K562 (cell line): ENCODE data around the gene ING5. TPM values are rescaled to one million over a fixed set of nuclear protein-coding genes. Genes with fewer than 3 reads are reported as not detected.

Experiments used
- ATAC-seq: fragments of 200-7000 bp; cut with Tn5 transposase; 3 replicates; pipeline ENCODE4 v1.9.1; 2020; ENCODE audit warnings: moderate library complexity
- BruUV-seq: library from RNA; stranded (reverse); fragments of 400-500 nt; replicated peaks from 2 replicates; lab custom pipeline; 2021; lab: Mats Ljungman, UMichigan
- CTCF ChIA-PET: fragments of 300-600 bp; formaldehyde crosslinking; extraction: SDS; loops from one replicate; lab custom pipeline; 2021; ENCODE audit warnings: low intra/inter-chr PET ratio; lab: Yijun Ruan, JAX
- POLR2A ChIA-PET: fragments of 300-600, 350-650 bp; sonication (Branson Sonifier 250); formaldehyde crosslinking; extraction: SDS; loops from one replicate; lab custom pipeline; 2021; ENCODE audit warnings: antibody characterized with exemption, inconsistent platforms; lab: Yijun Ruan, JAX
- DNase-seq, 4 experiments: peaks; one replicate each; pipeline versions ENCODE4 v3.0.0 to v3.0.0-alpha.2; 2011 to 2018; ENCODE audit warnings: low spot score in 3 of 4, mixed read lengths in 3 of 4; ENCODE audit errors: extremely low read depth in 1 of 4
- FAIRE-seq: peaks from 2 replicates; lab custom pipeline; 2011; peaks lifted over from hg19 to GRCh38; lab: Jason Lieb, UNC
- H2AFZ ChIP-seq: 2 replicates; pipeline ENCODE4 v1.6.0; 2011; ENCODE audit warnings: low read depth, low read length, control low read depth, inconsistent platforms
- H3K27ac ChIP-seq: fragments of 200-600 bp; 3 replicates; pipeline ENCODE4 v1.8.0; 2011; ENCODE audit warnings: low read depth, mild to moderate bottlenecking, control low read depth, inconsistent platforms, low read length, moderate library complexity, mixed read lengths; ENCODE audit errors: extremely low read depth
- H3K27me3 ChIP-seq, 2 experiments: fragments of 300-600 bp in 1 of 2; 2 replicates in 1 of 2; 3 replicates in 1 of 2; pipeline versions ENCODE4 v1.6.0 to v1.8.0; 2011; ENCODE audit warnings: inconsistent platforms in 2 of 2, low read length in 2 of 2, mild to moderate bottlenecking in 1 of 2, mixed read lengths in 1 of 2, moderate library complexity in 1 of 2; ENCODE audit not compliant: control insufficient read depth in 2 of 2, insufficient read depth in 2 of 2
- H3K36me3 ChIP-seq: fragments of 300-600 bp; 3 replicates; pipeline ENCODE4 v1.8.0; 2011; ENCODE audit warnings: mild to moderate bottlenecking, low read length, inconsistent platforms; ENCODE audit not compliant: control insufficient read depth, insufficient read depth
- H3K4me1 ChIP-seq, 2 experiments: fragments of 200-600 bp in 1 of 2; replicated peaks in 1 of 2; 2 replicates in 1 of 2; 3 replicates in 1 of 2; pipeline versions ENCODE4 v1.5.1 to v1.8.0; 2011; ENCODE audit warnings: inconsistent platforms in 2 of 2, low read length in 2 of 2, mild to moderate bottlenecking in 1 of 2, mixed read lengths in 1 of 2, moderate library complexity in 1 of 2; ENCODE audit not compliant: control insufficient read depth in 2 of 2, insufficient read depth in 2 of 2
- H3K4me2 ChIP-seq: 2 replicates; pipeline ENCODE4 v1.6.1; 2011; ENCODE audit warnings: low read length, control low read depth, inconsistent platforms, mixed read lengths; ENCODE audit not compliant: insufficient read depth
- H3K4me3 ChIP-seq: fragments of 200-600 bp; sonication (generic), shearing (Covaris generic); 2 replicates; pipeline ENCODE4 v1.5.1; 2016; ENCODE audit warnings: control low read depth, inconsistent platforms
- H3K79me2 ChIP-seq: fragments of 200-600 bp; 3 replicates; pipeline ENCODE4 v1.8.0; 2011; ENCODE audit warnings: low read length, inconsistent platforms; ENCODE audit not compliant: control insufficient read depth, insufficient read depth
- H3K9ac ChIP-seq, 2 experiments: 2 replicates each; pipeline versions ENCODE4 v1.6.0 to v1.6.1; 2011; ENCODE audit warnings: low read depth in 2 of 2, low read length in 2 of 2, control low read depth in 1 of 2, inconsistent platforms in 1 of 2, mild to moderate bottlenecking in 1 of 2, mixed read lengths in 1 of 2; ENCODE audit not compliant: insufficient read depth in 1 of 2
- H3K9me1 ChIP-seq: one replicate; pipeline ENCODE4 v1.6.0; 2011; ENCODE audit warnings: inconsistent platforms, mild to moderate bottlenecking, low read length, moderate library complexity; ENCODE audit not compliant: control insufficient read depth, insufficient read depth
- H3K9me3 ChIP-seq: replicated peaks from 2 replicates; pipeline ENCODE4 v1.5.1; 2011; ENCODE audit warnings: low read depth, low read length, inconsistent platforms; ENCODE audit not compliant: control insufficient read depth, insufficient read depth
- H4K20me1 ChIP-seq: replicated peaks from 2 replicates; pipeline ENCODE4 v1.6.1; 2011; ENCODE audit warnings: low read length, inconsistent platforms, mixed read lengths; ENCODE audit not compliant: control insufficient read depth, insufficient read depth
- CHCHD3 ChIP-seq: fragments of 250-450 bp; sonication (Bioruptor Pico); IDR thresholded peaks from 2 replicates; pipeline ENCODE4 v2.1.2; 2022; ENCODE audit warnings: mild to moderate bottlenecking
- ZBTB1 ChIP-seq: sonication (generic); formaldehyde crosslinking; IDR thresholded peaks from 2 replicates; pipeline ENCODE4 v1.8.1; 2023; ENCODE audit warnings: missing genetic modification reagents, low read depth, mild to moderate bottlenecking, borderline replicate concordance
- ZC3H11A ChIP-seq: IDR thresholded peaks from 2 replicates; pipeline ENCODE4 v1.6.1; 2012; ENCODE audit warnings: low read depth, low read length, improper control_type of control experiment
- ZC3H4 ChIP-seq: sonication (generic); formaldehyde crosslinking; IDR thresholded peaks from 2 replicates; pipeline ENCODE4 v1.9.0; 2021; ENCODE audit warnings: missing genetic modification reagents, borderline replicate concordance
- whole genome bisulfite sequencing: fragments of 100-300 bp; shearing (Covaris generic); methylation state at CpG from one replicate; pipeline ENCODE4 v1.1.6; 2016; ENCODE audit warnings: low coverage, mixed read lengths; ENCODE audit not compliant: insufficient coverage; ENCODE audit errors: missing lambda C conversion rate; 5-methylcytosine and 5-hydroxymethylcytosine counted together
- in situ Hi-C: fragments of 300-500 bp; cut with MboI; formaldehyde crosslinking; loops from 4 replicates; pipeline ENCODE4 v1.15.0; 2018; ENCODE audit warnings: inconsistent platforms, mixed read lengths
- intact Hi-C: fragments of 100-400 bp; cut with micrococcal nuclease; formaldehyde crosslinking; loops from 2 replicates; pipeline ENCODE4 v1.14.2; 2022
- polyA plus RNA-seq, 8 experiments: library from polyadenylated mRNA; depleted of rRNA in 4 of 8; stranded (reverse) in 5 of 8; unstranded in 3 of 8; fragments of >200 nt; fragmentation: Nextera tagmentation in 2 of 8; fragmentation: Illumina TruSeq in 1 of 8; extraction: Ambion mirVana in 2 of 8; extraction: Trizol in 1 of 8; gene quantifications; 2 replicates each; pipeline versions ENCODE4 v1.2.1 to v1.2.3, GENCODE V29; 2011 to 2014; ENCODE audit warnings: inconsistent platforms in 1 of 8, missing spikeins in 1 of 8
- total RNA-seq, 7 experiments: library from RNA; depleted of rRNA in 6 of 7; stranded (reverse); fragments of >200 nt in 6 of 7; fragmentation: Illumina TruSeq in 2 of 7; extraction: Trizol in 2 of 7; gene quantifications; 2 replicates each; pipeline versions ENCODE4 v1.2.1 to v1.2.3, GENCODE V29; 2011 to 2021; ENCODE audit warnings: low replicate concordance in 1 of 7
- TF ChIP-seq, protein P1 (sequence below), 2 experiments: fragments of 450-650 bp; IDR thresholded peaks; 2 replicates each; pipeline ENCODE4 v1.6.1; 2016; ENCODE audit warnings: mild to moderate bottlenecking in 2 of 2, borderline replicate concordance in 1 of 2, low read depth in 1 of 2, moderate library complexity in 1 of 2
- TF ChIP-seq, protein P2 (sequence below): fragments of 450-650 bp; conservative IDR thresholded peaks from 2 replicates; pipeline ENCODE4 v1.6.1; 2016; ENCODE audit warnings: missing genetic modification characterization, low read depth, mild to moderate bottlenecking, control low read depth, missing compliant biosample characterization
- TF ChIP-seq, protein P3 (sequence below): IDR thresholded peaks from 2 replicates; pipeline ENCODE4 v1.6.1; 2016; ENCODE audit warnings: missing genetic modification characterization, missing compliant biosample characterization

ING5 gene
- total and polyA plus RNA-seq, 9 of the 15 experiments (the other 6 are each of a cell fraction or from before 2014, with no cell fraction given) = 10.4 to 53.3 (median 27.9) TPM

DNA sequence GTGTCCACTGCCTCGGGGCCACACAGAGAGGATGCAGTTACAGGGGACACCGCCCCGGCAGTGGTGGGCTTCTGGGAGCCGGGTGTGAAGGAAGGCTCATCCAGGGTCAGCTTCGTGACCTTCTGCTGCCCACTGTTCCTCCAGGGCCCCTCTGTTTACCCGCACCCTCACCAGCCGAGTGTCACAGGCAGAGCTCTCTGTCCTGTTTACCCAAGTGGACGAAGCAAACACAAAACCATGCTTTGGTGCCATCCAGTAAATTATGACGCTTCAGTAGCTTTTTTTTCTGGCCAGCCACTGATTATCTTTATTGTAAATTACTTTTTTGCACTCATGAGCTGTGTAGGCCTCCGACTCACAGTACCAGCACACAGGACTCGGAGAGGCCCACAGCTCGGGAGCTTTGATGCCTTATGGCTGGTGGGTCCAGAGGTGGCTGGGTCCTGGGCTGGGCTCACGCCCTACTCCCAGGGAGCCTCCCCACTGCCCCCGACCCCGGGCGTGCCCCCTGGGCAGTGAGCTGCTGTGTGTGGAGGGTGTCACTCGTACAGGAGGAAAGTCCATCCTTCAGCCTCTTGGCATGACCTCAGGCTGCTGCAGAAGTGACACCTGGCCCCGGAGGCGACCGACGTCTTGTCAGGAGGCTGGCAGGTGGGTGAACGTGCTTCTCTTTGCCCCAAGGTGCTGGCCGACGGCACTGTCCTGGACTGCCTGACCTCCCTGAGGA, 42.4 kb downstream of the ING5 start:
- H4K20me1 ChIP-seq = no peaks in the 10 kb centered on the region
- POLR2A ChIA-PET = interaction anchor here (0.6 kb wide), 1 partner anchor 370 kb away, joined by 3 read pairs; no protein-coding TSS in a partner anchor
- no peaks in the 10 kb centered on the region for H3K27me3 ChIP-seq
- H3K9me1 ChIP-seq = no peaks in the 10 kb centered on the region
- peaks cover 0 to 19% of the 10 kb centered on the region in 2 experiments; a peak in 2 of 5 replicates for H3K4me1 ChIP-seq
- H3K36me3 ChIP-seq = peaks cover 42% of the 10 kb centered on the region; the same call in 1 of the 3 replicates
- H2AFZ ChIP-seq = no peak overlapping the region
- no peak for ATAC-seq
- H3K4me3 ChIP-seq = no peak overlapping the region
- DNase-seq = no peak
- H3K27ac ChIP-seq = no peak overlapping the region
- CTCF ChIA-PET = no interaction called here
- FAIRE-seq = no peak
- no peak overlapping the region for H3K9ac ChIP-seq
- H3K9me3 ChIP-seq = peaks cover 2% of the 10 kb centered on the region; the same call in 1 of the 2 replicates
- intact Hi-C loops = no loop called here
- no peak overlapping the region for H3K4me2 ChIP-seq
- WGBS = 90% methylated on average over 8 of the region's 24 CpGs
- no TSS peak for BruUV-seq
- H3K79me2 ChIP-seq = no peaks in the 10 kb centered on the region
- in situ Hi-C loops = no loop called here
- no peak for TF ChIP-seq ZBTB1 (CRISPR knock-in tag)
- TF ChIP-seq, protein P1, sequence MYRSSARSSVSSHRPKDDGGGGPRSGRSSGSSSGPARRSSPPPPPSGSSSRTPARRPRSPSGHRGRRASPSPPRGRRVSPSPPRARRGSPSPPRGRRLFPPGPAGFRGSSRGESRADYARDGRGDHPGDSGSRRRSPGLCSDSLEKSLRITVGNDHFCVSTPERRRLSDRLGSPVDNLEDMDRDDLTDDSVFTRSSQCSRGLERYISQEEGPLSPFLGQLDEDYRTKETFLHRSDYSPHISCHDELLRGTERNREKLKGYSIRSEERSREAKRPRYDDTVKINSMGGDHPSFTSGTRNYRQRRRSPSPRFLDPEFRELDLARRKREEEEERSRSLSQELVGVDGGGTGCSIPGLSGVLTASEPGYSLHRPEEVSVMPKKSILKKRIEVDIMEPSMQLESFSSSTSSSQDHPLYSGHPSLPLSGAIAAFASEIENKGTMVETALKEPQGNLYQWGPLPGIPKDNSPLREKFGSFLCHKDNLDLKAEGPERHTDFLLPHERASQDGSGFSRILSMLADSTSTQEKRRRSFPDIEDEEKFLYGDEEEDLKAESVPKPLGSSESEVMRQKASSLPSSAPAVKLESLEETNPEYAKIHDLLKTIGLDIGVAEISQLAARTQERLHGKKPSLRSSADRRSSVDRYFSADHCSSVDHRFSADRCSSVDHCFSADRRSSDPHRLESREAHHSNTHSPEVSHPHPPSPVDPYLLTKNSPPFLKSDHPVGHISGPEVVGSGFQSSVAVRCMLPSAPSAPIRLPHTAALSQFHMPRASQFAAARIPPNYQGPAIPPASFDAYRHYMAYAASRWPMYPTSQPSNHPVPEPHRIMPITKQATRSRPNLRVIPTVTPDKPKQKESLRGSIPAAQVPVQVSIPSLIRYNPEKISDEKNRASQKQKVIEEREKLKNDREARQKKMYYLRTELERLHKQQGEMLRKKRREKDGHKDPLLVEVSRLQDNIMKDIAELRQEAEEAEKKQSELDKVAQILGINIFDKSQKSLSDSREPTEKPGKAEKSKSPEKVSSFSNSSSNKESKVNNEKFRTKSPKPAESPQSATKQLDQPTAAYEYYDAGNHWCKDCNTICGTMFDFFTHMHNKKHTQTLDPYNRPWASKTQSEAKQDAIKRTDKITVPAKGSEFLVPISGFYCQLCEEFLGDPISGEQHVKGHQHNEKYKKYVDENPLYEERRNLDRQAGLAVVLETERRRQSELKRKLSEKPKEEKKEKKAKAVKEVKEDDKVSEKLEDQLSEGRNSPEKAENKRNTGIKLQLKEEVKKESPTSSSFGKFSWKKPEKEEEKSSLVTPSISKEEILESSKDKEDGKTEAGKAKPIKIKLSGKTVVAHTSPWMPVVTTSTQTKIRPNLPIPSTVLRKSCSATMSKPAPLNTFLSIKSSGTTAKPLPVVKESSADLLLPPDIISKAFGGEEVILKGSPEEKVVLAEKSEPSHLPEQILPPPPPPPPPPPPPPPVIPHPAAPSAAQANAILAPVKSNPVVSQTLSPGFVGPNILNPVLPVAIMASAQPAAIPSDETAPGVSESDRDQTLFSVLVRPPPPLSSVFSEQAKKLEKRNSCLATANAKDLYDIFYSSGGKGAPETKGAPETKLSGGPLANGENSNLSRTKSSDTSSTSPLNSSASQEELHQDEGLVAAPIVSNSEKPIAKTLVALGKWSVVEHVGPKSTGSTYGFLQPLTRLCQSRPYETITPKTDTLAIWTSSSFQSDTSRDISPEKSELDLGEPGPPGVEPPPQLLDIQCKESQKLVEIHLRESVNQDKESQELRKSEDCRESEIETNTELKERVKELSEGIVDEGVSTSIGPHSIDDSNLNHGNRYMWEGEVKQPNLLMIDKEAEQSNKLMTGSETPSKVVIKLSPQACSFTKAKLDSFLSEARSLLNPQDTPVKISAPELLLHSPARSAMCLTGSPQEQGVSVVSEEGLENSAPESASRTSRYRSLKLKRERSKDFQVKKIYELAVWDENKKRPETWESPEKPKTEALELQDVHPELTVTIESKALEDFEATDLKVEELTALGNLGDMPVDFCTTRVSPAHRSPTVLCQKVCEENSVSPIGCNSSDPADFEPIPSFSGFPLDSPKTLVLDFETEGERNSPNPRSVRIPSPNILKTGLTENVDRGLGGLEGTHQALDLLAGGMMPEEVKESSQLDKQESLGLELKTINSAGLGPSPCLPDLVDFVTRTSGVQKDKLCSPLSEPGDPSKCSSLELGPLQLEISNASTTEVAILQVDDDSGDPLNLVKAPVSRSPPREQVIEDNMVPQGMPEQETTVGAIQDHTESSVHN (IDR thresholded peaks at IDR 0.05; ENCODE audit: borderline replicate concordance in 1 of 2, low read depth in 1 of 2) = no peak
- no peak for TF ChIP-seq ZC3H11A
- TF ChIP-seq CHCHD3 (CRISPR knock-in tag) = no peak
- TF ChIP-seq, protein P2, sequence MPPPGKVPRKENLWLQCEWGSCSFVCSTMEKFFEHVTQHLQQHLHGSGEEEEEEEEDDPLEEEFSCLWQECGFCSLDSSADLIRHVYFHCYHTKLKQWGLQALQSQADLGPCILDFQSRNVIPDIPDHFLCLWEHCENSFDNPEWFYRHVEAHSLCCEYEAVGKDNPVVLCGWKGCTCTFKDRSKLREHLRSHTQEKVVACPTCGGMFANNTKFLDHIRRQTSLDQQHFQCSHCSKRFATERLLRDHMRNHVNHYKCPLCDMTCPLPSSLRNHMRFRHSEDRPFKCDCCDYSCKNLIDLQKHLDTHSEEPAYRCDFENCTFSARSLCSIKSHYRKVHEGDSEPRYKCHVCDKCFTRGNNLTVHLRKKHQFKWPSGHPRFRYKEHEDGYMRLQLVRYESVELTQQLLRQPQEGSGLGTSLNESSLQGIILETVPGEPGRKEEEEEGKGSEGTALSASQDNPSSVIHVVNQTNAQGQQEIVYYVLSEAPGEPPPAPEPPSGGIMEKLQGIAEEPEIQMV = no peak
- TF ChIP-seq, protein P3, sequence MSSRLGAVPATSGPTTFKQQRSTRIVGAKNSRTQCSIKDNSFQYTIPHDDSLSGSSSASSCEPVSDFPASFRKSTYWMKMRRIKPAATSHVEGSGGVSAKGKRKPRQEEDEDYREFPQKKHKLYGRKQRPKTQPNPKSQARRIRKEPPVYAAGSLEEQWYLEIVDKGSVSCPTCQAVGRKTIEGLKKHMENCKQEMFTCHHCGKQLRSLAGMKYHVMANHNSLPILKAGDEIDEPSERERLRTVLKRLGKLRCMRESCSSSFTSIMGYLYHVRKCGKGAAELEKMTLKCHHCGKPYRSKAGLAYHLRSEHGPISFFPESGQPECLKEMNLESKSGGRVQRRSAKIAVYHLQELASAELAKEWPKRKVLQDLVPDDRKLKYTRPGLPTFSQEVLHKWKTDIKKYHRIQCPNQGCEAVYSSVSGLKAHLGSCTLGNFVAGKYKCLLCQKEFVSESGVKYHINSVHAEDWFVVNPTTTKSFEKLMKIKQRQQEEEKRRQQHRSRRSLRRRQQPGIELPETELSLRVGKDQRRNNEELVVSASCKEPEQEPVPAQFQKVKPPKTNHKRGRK (tag) = no peak
- no peak for TF ChIP-seq ZC3H4 (CRISPR knock-in tag)
